GM12878 (cell line): ENCODE measurements around the gene CMSS1. TPM values are rescaled to one million over a fixed set of nuclear protein-coding genes. Genes with fewer than 3 reads are reported as not detected.
A peak's percentile ranks its signal among the peaks of the same experiment; 100 is the strongest.

Source experiments
- ATAC-seq: fragments of 200-7000 bp; cut with Tn5 transposase; 3 replicates; pipeline ENCODE4 v1.9.1; 2020; ENCODE audit warnings: mild to moderate bottlenecking, moderate library complexity
- BruUV-seq: library from RNA; stranded (reverse); fragments of 400-500 nt; replicated peaks from 2 replicates; lab custom pipeline; 2021; lab: Mats Ljungman, UMichigan
- CTCF ChIA-PET: fragments of 300-600 bp; sonication (Branson Sonifier 250); formaldehyde crosslinking; extraction: SDS; loops from one replicate; lab custom pipeline; 2021; ENCODE audit warnings: inconsistent platforms; lab: Yijun Ruan, JAX
- POLR2A ChIA-PET: fragments of 350-600 bp; formaldehyde crosslinking; extraction: SDS; loops from one replicate; lab custom pipeline; 2021; ENCODE audit warnings: inconsistent platforms; lab: Charles Lee
- RAD21 ChIA-PET: fragments of 300-600 bp; sonication (Branson Sonifier 250); formaldehyde crosslinking; loops from one replicate; lab custom pipeline; 2023; ENCODE audit warnings: antibody characterized with exemption; ENCODE audit not compliant: unreplicated experiment; lab: Charles Lee
- SMC1A ChIA-PET: fragments of 300-600 bp; sonication (Branson Sonifier 250); formaldehyde crosslinking; loops from one replicate; lab custom pipeline; 2023; ENCODE audit not compliant: unreplicated experiment, uncharacterized antibody; lab: Charles Lee
- DNase-seq: peaks from one replicate; pipeline ENCODE4 v3.0.0-alpha.2; 2011; ENCODE audit warnings: low read depth, low spot score
- FAIRE-seq: peaks from 3 replicates; lab custom pipeline; 2011; peaks lifted over from hg19 to GRCh38; lab: Jason Lieb, UNC
- H2AFZ ChIP-seq: 2 replicates; pipeline ENCODE4 v1.6.0; 2011; ENCODE audit warnings: low read depth, low read length, control low read depth; ENCODE audit not compliant: control insufficient read depth
- H3K27ac ChIP-seq: 2 replicates; pipeline ENCODE4 v1.5.1; 2011; ENCODE audit warnings: control low read depth; ENCODE audit not compliant: control insufficient read depth, insufficient read depth
- H3K27me3 ChIP-seq, 2 experiments: replicated peaks in 1 of 2; 2 replicates each; pipeline versions ENCODE4 v1.6.0 to v1.6.1; 2011; ENCODE audit warnings: low read length in 1 of 2; ENCODE audit not compliant: control insufficient read depth in 2 of 2, insufficient read depth in 2 of 2
- H3K36me3 ChIP-seq, 2 experiments: 2 replicates each; pipeline ENCODE4 v1.5.1; 2011; ENCODE audit warnings: low read length in 1 of 2; ENCODE audit not compliant: control insufficient read depth in 2 of 2, insufficient read depth in 2 of 2
- H3K4me1 ChIP-seq: 2 replicates; pipeline ENCODE4 v1.6.1; 2011; ENCODE audit warnings: mild to moderate bottlenecking, low read length, moderate library complexity, mixed read lengths; ENCODE audit not compliant: control insufficient read depth, insufficient read depth
- H3K4me2 ChIP-seq: 2 replicates; pipeline ENCODE4 v1.6.0; 2011; ENCODE audit warnings: control low read depth; ENCODE audit not compliant: control insufficient read depth, insufficient read depth
- H3K4me3 ChIP-seq: fragments of 200-600 bp; sonication (generic); 2 replicates; pipeline ENCODE4 v1.5.1; 2016
- H3K79me2 ChIP-seq: 2 replicates; pipeline ENCODE4 v1.6.0; 2011; ENCODE audit warnings: low read length; ENCODE audit not compliant: control insufficient read depth, insufficient read depth
- H3K9ac ChIP-seq: 2 replicates; pipeline ENCODE4 v1.8.0; 2011; ENCODE audit warnings: low read length, control low read depth, mixed read lengths; ENCODE audit not compliant: control insufficient read depth, insufficient read depth
- H3K9me3 ChIP-seq: replicated peaks from 3 replicates; pipeline ENCODE4 v1.5.1; 2011; ENCODE audit warnings: mild to moderate bottlenecking, low read length; ENCODE audit not compliant: control insufficient read depth, insufficient read depth
- H4K20me1 ChIP-seq: 2 replicates; pipeline ENCODE4 v1.6.0; 2011; ENCODE audit not compliant: control insufficient read depth, insufficient read depth
- EED ChIP-seq: sonication (generic); IDR thresholded peaks from 2 replicates; pipeline ENCODE4 v1.6.1; 2016; ENCODE audit warnings: antibody characterized with exemption, low read depth
- NFIC ChIP-seq: IDR thresholded peaks from 2 replicates; pipeline ENCODE4 v1.6.1; 2012; ENCODE audit warnings: low read depth, mild to moderate bottlenecking, inconsistent platforms, low read length, moderate library complexity
- SRF ChIP-seq, 2 experiments: IDR thresholded peaks; 2 replicates each; pipeline ENCODE4 v1.6.1; 2011; ENCODE audit warnings: low read depth in 2 of 2, low read length in 2 of 2, mild to moderate bottlenecking in 1 of 2, moderate library complexity in 1 of 2
- WGBS: methylation state at CpG from one replicate; pipeline ENCODE4 v1.1.6; 2016; ENCODE audit warnings: low lambda C conversion rate; ENCODE audit not compliant: insufficient replicate concordance, insufficient coverage; ENCODE audit errors: missing lambda C conversion rate; 5-methylcytosine and 5-hydroxymethylcytosine counted together
- in situ Hi-C: fragments of 300-500 bp; cut with MboI; formaldehyde crosslinking; loops from 9 replicates; pipeline ENCODE4 v1.14.3; 2018; ENCODE audit warnings: mixed read lengths
- intact Hi-C: fragments of 100-400 bp; cut with micrococcal nuclease; formaldehyde crosslinking; loops from one replicate; pipeline ENCODE4 v1.14.2; 2022; ENCODE audit not compliant: unreplicated experiment
- polyA plus RNA-seq, 11 experiments: library from polyadenylated mRNA; depleted of rRNA in 4 of 11; unstranded in 6 of 11; stranded (reverse) in 5 of 11; fragments of >200 nt; fragmentation: Nextera tagmentation in 4 of 11; fragmentation: Illumina TruSeq in 1 of 11; extraction: Ambion mirVana in 4 of 11; extraction: Trizol in 1 of 11; gene quantifications; 1 replicate in 1 of 11; 2 replicates in 10 of 11; pipeline versions ENCODE4 v1.2.1 to v1.2.3, GENCODE V29; 2011 to 2016; ENCODE audit warnings: inconsistent platforms in 2 of 11, missing spikeins in 2 of 11, low read depth in 1 of 11
- total RNA-seq, 4 experiments: library from RNA; depleted of rRNA in 3 of 4; stranded (reverse); fragments of >200 nt in 3 of 4; fragmentation: Illumina TruSeq in 1 of 4; extraction: Trizol in 1 of 4; gene quantifications; 2 replicates each; pipeline versions ENCODE4 v1.2.1 to v1.2.3, GENCODE V29; 2013 to 2021
- TF ChIP-seq, protein P1 (sequence below): fragments of 450-650 bp; formaldehyde crosslinking; IDR thresholded peaks from 2 replicates; pipeline ENCODE4 v1.5.0; 2022; ENCODE audit warnings: mild to moderate bottlenecking, missing genetic modification characterization
- TF ChIP-seq, protein P2 (sequence below): IDR thresholded peaks from 2 replicates; pipeline ENCODE4 v1.6.1; 2011; ENCODE audit warnings: borderline replicate concordance, low read depth, mild to moderate bottlenecking, moderate library complexity, low read length; ENCODE audit not compliant: insufficient read depth, poor library complexity, severe bottlenecking
- TF ChIP-seq, protein P3 (sequence below): fragments of 450-650 bp; IDR thresholded peaks from 2 replicates; pipeline ENCODE4 v1.6.1; 2014; ENCODE audit warnings: mild to moderate bottlenecking

Gene CMSS1
- total and polyA plus RNA-seq, 10 of the 15 experiments (the other 5 are each of a cell fraction or from before 2014, with no cell fraction given): 31.0 to 118 (median 70.1) TPM

DNA sequence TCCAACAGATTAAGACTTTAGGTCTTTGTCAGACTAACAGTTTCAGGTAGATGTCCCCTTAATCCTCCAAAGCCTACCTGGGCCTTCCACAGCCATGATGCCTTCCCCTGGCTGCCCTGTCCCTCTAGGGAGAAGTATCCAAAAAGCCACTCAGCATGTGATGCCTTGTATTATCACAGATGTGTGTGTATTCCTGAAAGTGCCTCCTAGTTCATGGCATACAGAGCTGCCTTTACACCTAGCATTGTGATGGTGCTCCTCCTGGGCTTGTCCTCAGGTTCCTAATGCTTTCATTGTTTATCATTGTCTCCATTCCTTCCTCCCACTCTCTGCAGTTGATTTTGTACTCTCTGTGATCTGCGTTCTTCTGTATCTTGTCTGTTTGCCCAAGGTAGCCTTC is 43.6 kb downstream of the CMSS1 start (continued):
- TF ChIP-seq, protein P1, sequence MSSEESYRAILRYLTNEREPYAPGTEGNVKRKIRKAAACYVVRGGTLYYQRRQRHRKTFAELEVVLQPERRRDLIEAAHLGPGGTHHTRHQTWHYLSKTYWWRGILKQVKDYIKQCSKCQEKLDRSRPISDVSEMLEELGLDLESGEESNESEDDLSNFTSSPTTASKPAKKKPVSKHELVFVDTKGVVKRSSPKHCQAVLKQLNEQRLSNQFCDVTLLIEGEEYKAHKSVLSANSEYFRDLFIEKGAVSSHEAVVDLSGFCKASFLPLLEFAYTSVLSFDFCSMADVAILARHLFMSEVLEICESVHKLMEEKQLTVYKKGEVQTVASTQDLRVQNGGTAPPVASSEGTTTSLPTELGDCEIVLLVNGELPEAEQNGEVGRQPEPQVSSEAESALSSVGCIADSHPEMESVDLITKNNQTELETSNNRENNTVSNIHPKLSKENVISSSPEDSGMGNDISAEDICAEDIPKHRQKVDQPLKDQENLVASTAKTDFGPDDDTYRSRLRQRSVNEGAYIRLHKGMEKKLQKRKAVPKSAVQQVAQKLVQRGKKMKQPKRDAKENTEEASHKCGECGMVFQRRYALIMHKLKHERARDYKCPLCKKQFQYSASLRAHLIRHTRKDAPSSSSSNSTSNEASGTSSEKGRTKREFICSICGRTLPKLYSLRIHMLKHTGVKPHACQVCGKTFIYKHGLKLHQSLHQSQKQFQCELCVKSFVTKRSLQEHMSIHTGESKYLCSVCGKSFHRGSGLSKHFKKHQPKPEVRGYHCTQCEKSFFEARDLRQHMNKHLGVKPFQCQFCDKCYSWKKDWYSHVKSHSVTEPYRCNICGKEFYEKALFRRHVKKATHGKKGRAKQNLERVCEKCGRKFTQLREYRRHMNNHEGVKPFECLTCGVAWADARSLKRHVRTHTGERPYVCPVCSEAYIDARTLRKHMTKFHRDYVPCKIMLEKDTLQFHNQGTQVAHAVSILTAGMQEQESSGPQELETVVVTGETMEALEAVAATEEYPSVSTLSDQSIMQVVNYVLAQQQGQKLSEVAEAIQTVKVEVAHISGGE (CRISPR knock-in tag): no peak

DNA sequence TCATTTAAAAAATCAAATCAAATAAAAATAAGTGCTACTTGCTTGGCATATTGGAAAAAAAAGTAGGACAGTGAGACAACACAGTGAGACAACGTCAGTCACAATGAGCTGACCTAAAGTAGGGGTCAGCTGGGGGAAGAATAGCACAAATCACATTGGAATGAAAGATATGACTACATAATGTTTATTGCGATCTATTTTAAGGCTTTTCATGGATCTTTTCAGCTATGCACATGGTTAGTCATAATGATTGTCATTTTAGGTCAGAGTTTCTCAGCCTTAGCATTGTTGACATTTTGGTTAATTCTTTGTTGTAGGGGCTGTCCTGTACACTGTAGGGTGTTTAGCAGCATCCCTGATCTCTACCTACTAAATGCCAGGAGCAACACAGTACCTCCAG is 44.5 kb downstream of the CMSS1 start:
- CTCF ChIA-PET: interaction anchor here (0.8 kb wide), 1 partner anchor 11 kb away, joined by 3 read pairs; no protein-coding TSS in a partner anchor
- ATAC-seq (no peak), FAIRE-seq (no peak), DNase-seq (no peak)
- SMC1A ChIA-PET: interaction anchor here (0.6 to 1.3 kb wide), 3 partner anchors 15 to 471 kb away, joined by 3 to 5 read pairs (median 4); no protein-coding TSS in a partner anchor
- no peak overlapping the region for H3K4me2 ChIP-seq
- no peaks in the 10 kb centered on the region; the same call in 2 of the 3 replicates for H3K9me3 ChIP-seq
- no peak overlapping the region for H3K27ac ChIP-seq
- H2AFZ ChIP-seq: no peak overlapping the region
- no peak overlapping the region for H3K4me3 ChIP-seq
- no peak overlapping the region for H3K9ac ChIP-seq
- POLR2A ChIA-PET: interaction anchor here (1.2 kb wide), 1 partner anchor 9 kb away, joined by 3 read pairs; no protein-coding TSS in a partner anchor
- H3K36me3 ChIP-seq: no peaks in the 10 kb centered on the region
- in situ Hi-C loops (no loop called here), intact Hi-C loops (no loop called here)
- 100% methylated on average over 2 of the region's 2 CpGs for WGBS
- BruUV-seq: no TSS peak
- peaks cover 15% of the 10 kb centered on the region for H3K4me1 ChIP-seq
- H4K20me1 ChIP-seq: no peaks in the 10 kb centered on the region
- no peaks in the 10 kb centered on the region; the same call in 1 of the 2 replicates for H3K79me2 ChIP-seq
- TF ChIP-seq, protein P2, sequence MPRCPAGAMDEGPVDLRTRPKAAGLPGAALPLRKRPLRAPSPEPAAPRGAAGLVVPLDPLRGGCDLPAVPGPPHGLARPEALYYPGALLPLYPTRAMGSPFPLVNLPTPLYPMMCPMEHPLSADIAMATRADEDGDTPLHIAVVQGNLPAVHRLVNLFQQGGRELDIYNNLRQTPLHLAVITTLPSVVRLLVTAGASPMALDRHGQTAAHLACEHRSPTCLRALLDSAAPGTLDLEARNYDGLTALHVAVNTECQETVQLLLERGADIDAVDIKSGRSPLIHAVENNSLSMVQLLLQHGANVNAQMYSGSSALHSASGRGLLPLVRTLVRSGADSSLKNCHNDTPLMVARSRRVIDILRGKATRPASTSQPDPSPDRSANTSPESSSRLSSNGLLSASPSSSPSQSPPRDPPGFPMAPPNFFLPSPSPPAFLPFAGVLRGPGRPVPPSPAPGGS: peak; percentile 53
- TF ChIP-seq SRF (IDR thresholded peaks at IDR 0.05; ENCODE audit: low read depth in 2 of 2, low read length in 2 of 2) (no peak), NFIC (no peak), EED (no peak)
- TF ChIP-seq, protein P3, sequence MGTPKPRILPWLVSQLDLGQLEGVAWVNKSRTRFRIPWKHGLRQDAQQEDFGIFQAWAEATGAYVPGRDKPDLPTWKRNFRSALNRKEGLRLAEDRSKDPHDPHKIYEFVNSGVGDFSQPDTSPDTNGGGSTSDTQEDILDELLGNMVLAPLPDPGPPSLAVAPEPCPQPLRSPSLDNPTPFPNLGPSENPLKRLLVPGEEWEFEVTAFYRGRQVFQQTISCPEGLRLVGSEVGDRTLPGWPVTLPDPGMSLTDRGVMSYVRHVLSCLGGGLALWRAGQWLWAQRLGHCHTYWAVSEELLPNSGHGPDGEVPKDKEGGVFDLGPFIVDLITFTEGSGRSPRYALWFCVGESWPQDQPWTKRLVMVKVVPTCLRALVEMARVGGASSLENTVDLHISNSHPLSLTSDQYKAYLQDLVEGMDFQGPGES: no peak
- no peaks in the 10 kb centered on the region for H3K27me3 ChIP-seq
- RAD21 ChIA-PET: no interaction called here
